Kidney (tissue), 14 donors: ENCODE measurements around the gene WASL. TPM values are rescaled to one million over a fixed set of nuclear protein-coding genes. Genes with fewer than 3 reads are reported as not detected.

Experiments used
- DNase-seq, 5 donors: peaks; one replicate each; pipeline ENCODE4 v3.0.0-alpha.2; 2013 to 2020
- FAIRE-seq: peaks from 2 replicates; lab custom pipeline; 2012; peaks lifted over from hg19 to GRCh38; lab: Jason Lieb, UNC
- H3K27ac ChIP-seq, 2 donors: one replicate each; pipeline ENCODE4 v1.7.0; 2013; ENCODE audit warnings: low read depth in 2 of 2, low read length in 2 of 2, inconsistent platforms in 1 of 2
- H3K27me3 ChIP-seq: one replicate; pipeline ENCODE4 v1.7.1; 2013; ENCODE audit warnings: low read length, inconsistent platforms; ENCODE audit not compliant: control insufficient read depth, insufficient read depth
- H3K36me3 ChIP-seq, 3 donors: one replicate each; pipeline versions ENCODE4 v1.7.0 to v1.7.1; 2013; ENCODE audit warnings: low read length in 3 of 3, control low read depth in 1 of 3, inconsistent platforms in 1 of 3; ENCODE audit not compliant: insufficient read depth in 3 of 3, control insufficient read depth in 2 of 3
- H3K4me1 ChIP-seq, 3 donors: one replicate each; pipeline versions ENCODE4 v1.7.0 to v1.7.1; 2013; ENCODE audit warnings: low read length in 3 of 3, inconsistent platforms in 1 of 3, low read depth in 1 of 3; ENCODE audit not compliant: control insufficient read depth in 2 of 3, insufficient read depth in 2 of 3
- H3K4me3 ChIP-seq, 3 donors: one replicate each; pipeline versions ENCODE4 v1.7.0 to v1.8.1; 2013; ENCODE audit warnings: low read length in 3 of 3, control low read depth in 1 of 3, inconsistent platforms in 1 of 3
- H3K9ac ChIP-seq, 3 donors: one replicate each; pipeline versions ENCODE4 v1.7.0 to v1.7.1; 2013; ENCODE audit warnings: low read length in 3 of 3, control low read depth in 1 of 3, inconsistent platforms in 1 of 3
- H3K9me3 ChIP-seq, 3 donors: one replicate each; pipeline versions ENCODE4 v1.7.0 to v1.7.1; 2013; ENCODE audit warnings: low read length in 3 of 3, control low read depth in 1 of 3, inconsistent platforms in 1 of 3; ENCODE audit not compliant: control insufficient read depth in 2 of 3, insufficient read depth in 1 of 3
- intact Hi-C: fragments of 100-400 bp; cut with DNase I; formaldehyde crosslinking; loops from one replicate; pipeline ENCODE4 v1.11.1; 2022
- polyA plus RNA-seq: library from polyadenylated mRNA; stranded (reverse); fragments of 350-450 nt; fragmentation: Illumina TruSeq; extraction: RNeasy Lipid Tissue Mini Kit (QIAGEN cat#74804); gene quantifications from one replicate; pipeline ENCODE4 v1.2.3, GENCODE V29; 2014; ENCODE audit warnings: low read depth, low replicate concordance; ENCODE audit not compliant: insufficient read depth
- total RNA-seq: library from RNA; stranded (reverse); fragmentation: NEBNext Ultra II Directional; extraction: Animal tissue kit (Norgen Biotek cat#: 25700); gene quantifications from one replicate; pipeline ENCODE4 v1.2.1, GENCODE V29; 2021
- TF ChIP-seq, protein P1 (sequence below): IDR thresholded peaks from 3 replicates; pipeline ENCODE4 v1.5.1; 2012; ENCODE audit warnings: mild to moderate bottlenecking, moderate library complexity, borderline replicate concordance; ENCODE audit not compliant: insufficient read depth; ENCODE audit errors: extremely low read depth
- donor health status: control.
- donor health status: control.
- donor health status: control.
- donor health status: control.
- donor health status: control.
- donor health status: DM: yes; HTN: yes; CAD: no.
- donor health status: Normal renal cell carcinoma (clear cell type).

The WASL gene
- total and polyA plus RNA-seq, 2 donors from 2014 or later, result 28.7 to 50.4 TPM

DNA sequence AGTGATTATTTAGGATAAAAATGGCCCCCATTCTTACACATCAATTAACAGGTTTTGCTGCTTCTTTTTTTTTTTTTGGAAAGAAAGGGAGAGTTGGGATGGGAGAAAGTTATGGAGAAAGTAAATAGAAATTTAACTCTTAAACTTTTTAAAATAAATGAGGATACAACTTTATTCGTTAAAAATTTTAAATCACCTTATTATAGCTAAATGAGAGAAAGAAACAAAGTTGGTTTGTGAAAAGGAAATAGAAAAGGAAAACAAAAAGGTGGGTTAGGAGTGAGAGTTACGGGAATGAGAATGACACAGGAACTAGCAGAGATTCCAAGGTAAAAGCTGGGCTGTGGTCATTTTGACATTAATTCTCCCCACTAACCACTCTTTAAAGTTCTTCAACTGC lies 58.3 kb downstream of the WASL start:
- no peak overlapping the region for H3K27ac ChIP-seq
- FAIRE-seq, result no peak

DNA sequence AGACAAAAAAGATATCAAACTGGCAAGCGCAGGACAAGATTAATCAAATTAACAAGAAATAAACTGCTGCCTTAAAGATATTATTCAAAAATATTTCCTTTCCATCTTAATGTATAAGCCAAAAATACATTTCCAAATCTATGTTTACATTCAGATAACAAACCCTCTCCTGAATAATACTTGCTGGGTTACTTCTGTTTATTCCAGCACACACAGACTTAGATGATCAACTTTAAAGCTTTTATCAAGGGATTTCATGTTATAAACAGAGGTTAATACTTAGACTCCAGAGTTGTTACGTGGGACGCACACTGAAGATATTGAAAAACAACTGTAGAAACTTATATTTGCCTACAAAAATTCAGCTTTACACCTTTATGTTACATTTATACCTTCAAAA lies 59.6 kb downstream of the WASL start:
- Histone ChIP-seq H3K27me3 (no peaks in the 10 kb centered on the region), H3K36me3 (peaks cover 5 to 17% (median 6%) of the 10 kb centered on the region in 3 donors), H3K4me3 (no peak overlapping the region), H3K9me3 (no peaks in the 10 kb centered on the region), H3K4me1 (no peaks in the 10 kb centered on the region), H3K27ac (no peak overlapping the region), H3K9ac (no peak overlapping the region)
- intact Hi-C loops, result loop anchor here (10.0 kb wide), 1 partner anchor 176 kb away; no protein-coding TSS in a partner anchor
- TF ChIP-seq, protein P1, sequence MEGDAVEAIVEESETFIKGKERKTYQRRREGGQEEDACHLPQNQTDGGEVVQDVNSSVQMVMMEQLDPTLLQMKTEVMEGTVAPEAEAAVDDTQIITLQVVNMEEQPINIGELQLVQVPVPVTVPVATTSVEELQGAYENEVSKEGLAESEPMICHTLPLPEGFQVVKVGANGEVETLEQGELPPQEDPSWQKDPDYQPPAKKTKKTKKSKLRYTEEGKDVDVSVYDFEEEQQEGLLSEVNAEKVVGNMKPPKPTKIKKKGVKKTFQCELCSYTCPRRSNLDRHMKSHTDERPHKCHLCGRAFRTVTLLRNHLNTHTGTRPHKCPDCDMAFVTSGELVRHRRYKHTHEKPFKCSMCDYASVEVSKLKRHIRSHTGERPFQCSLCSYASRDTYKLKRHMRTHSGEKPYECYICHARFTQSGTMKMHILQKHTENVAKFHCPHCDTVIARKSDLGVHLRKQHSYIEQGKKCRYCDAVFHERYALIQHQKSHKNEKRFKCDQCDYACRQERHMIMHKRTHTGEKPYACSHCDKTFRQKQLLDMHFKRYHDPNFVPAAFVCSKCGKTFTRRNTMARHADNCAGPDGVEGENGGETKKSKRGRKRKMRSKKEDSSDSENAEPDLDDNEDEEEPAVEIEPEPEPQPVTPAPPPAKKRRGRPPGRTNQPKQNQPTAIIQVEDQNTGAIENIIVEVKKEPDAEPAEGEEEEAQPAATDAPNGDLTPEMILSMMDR, result no peak
- FAIRE-seq, result no peak
- no peak for DNase-seq

More for the DNA sequence above, 58.3 kb downstream of the WASL start:
- DNase-seq, result no peak
- intact Hi-C loops, result no loop called here
- H3K36me3 ChIP-seq, result peaks cover 5 to 17% (median 6%) of the 10 kb centered on the region in 3 donors
- no peaks in the 10 kb centered on the region for H3K27me3 ChIP-seq
- TF ChIP-seq, protein P1, result no peak
- H3K4me3 ChIP-seq, result no peak overlapping the region
- H3K9ac ChIP-seq, result no peak overlapping the region
- no peaks in the 10 kb centered on the region for H3K4me1 ChIP-seq
- no peaks in the 10 kb centered on the region for H3K9me3 ChIP-seq

DNA sequence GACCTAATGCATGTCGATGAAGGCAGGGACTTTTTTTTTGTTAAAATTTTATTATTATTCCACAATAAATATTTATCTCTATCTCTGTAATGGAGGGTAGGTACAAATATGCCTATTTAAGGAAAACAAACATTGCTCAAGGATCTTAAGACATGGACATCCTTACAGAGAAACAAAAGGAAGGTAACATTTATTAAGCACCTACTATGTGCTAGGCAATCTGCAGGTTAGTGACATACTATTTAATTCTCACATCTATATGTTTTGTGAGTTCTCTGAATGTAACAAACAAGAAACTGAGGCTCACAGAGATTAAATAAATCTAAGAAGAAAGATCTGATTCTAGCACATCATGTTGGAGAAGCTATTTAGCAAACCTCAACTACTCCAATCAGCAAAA lies 61.1 kb downstream of the WASL start:
- no peaks in the 10 kb centered on the region for H3K9me3 ChIP-seq
- TF ChIP-seq, protein P1, result no peak
- intact Hi-C loops, result loop anchor here (10.0 kb wide), 1 partner anchor 177 kb away; no protein-coding TSS in a partner anchor
- no peak overlapping the region for H3K9ac ChIP-seq
- no peak for FAIRE-seq
- H3K27me3 ChIP-seq, result no peaks in the 10 kb centered on the region
- H3K4me3 ChIP-seq, result no peak overlapping the region
- H3K27ac ChIP-seq, result no peak overlapping the region
- peaks cover 6 to 8% (median 6%) of the 10 kb centered on the region in 3 donors for H3K36me3 ChIP-seq
- no peaks in the 10 kb centered on the region for H3K4me1 ChIP-seq
- no peak for DNase-seq

DNA sequence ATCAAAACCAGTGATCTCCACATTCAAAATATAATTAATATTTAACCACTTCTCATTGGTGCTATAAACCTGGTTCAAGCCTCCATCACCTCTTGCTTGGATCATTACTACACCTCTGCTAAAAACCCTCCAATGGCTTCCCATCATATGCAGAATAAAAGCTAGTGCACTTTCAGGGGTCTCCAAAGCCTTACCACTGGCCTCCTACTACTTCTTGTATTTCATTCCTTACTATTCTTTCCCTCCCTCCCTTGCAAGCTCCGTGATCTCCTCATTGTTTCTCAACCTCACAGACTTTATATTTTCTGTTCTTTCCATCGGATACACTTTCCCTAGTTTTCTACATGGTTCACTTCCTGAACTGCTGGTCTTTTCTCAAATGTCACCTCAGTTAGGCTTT lies 61.6 kb downstream of the WASL start:
- Histone ChIP-seq H3K4me1 (no peaks in the 10 kb centered on the region), H3K9me3 (no peaks in the 10 kb centered on the region), H3K9ac (no peak overlapping the region), H3K4me3 (no peak overlapping the region), H3K36me3 (peaks cover 3 to 6% (median 5%) of the 10 kb centered on the region in 3 donors), H3K27ac (no peak overlapping the region), H3K27me3 (no peaks in the 10 kb centered on the region)
- no peak for DNase-seq
- intact Hi-C loops, result loop anchor here (10.0 kb wide), 1 partner anchor 178 kb away; no protein-coding TSS in a partner anchor
- no peak for FAIRE-seq
- TF ChIP-seq, protein P1, result no peak
